Mesendoderm (in vitro differentiated cells): ENCODE measurements around the gene OPCML.

Experiments
- DNase-seq: peaks from one replicate; pipeline ENCODE4 v3.0.0; 2013
- H2AK5ac ChIP-seq: 2 replicates; pipeline ENCODE4 v1.6.1; 2013; ENCODE audit warnings: low read length, inconsistent platforms
- H2BK120ac ChIP-seq: 2 replicates; pipeline ENCODE4 v1.6.1; 2013; ENCODE audit warnings: low read depth, mild to moderate bottlenecking, low read length, moderate library complexity, mixed read lengths
- H2BK15ac ChIP-seq: replicated peaks from 2 replicates; pipeline ENCODE4 v1.6.1; 2013; ENCODE audit warnings: low read depth, mild to moderate bottlenecking, moderate library complexity
- H2BK5ac ChIP-seq: 2 replicates; pipeline ENCODE4 v1.6.1; 2013; ENCODE audit warnings: low read length, inconsistent platforms
- H3K18ac ChIP-seq: 2 replicates; pipeline ENCODE4 v1.6.1; 2013; ENCODE audit warnings: mild to moderate bottlenecking, low read length, mixed read lengths
- H3K23ac ChIP-seq: one replicate; pipeline ENCODE4 v1.6.1; 2013; ENCODE audit warnings: low read length
- H3K27ac ChIP-seq: 2 replicates; pipeline ENCODE4 v1.5.1; 2013; ENCODE audit warnings: low read depth, mild to moderate bottlenecking, inconsistent platforms, low read length, moderate library complexity
- H3K27me3 ChIP-seq: 2 replicates; pipeline ENCODE4 v1.6.1; 2013; ENCODE audit warnings: low read length, control low read depth, mild to moderate bottlenecking, inconsistent platforms; ENCODE audit not compliant: insufficient read depth, poor library complexity
- H3K36me3 ChIP-seq: 2 replicates; pipeline ENCODE4 v1.6.1; 2013; ENCODE audit warnings: low read length, inconsistent platforms; ENCODE audit not compliant: control insufficient read depth, insufficient read depth
- H3K4ac ChIP-seq: one replicate; pipeline ENCODE4 v1.6.1; 2013; ENCODE audit warnings: low read depth, mild to moderate bottlenecking, low read length, moderate library complexity
- H3K4me1 ChIP-seq: 2 replicates; pipeline ENCODE4 v1.6.1; 2013; ENCODE audit warnings: low read depth, low read length, inconsistent platforms; ENCODE audit not compliant: control insufficient read depth
- H3K4me2 ChIP-seq: 2 replicates; pipeline ENCODE4 v1.6.1; 2013; ENCODE audit warnings: low read length
- H3K4me3 ChIP-seq: 2 replicates; pipeline ENCODE4 v1.5.1; 2013; ENCODE audit warnings: mild to moderate bottlenecking, low read length
- H3K56ac ChIP-seq: one replicate; pipeline ENCODE4 v1.6.1; 2013; ENCODE audit warnings: low read length
- H3K79me1 ChIP-seq: 2 replicates; pipeline ENCODE4 v1.6.1; 2013; ENCODE audit warnings: low read length, inconsistent platforms
- H3K79me2 ChIP-seq: 2 replicates; pipeline ENCODE4 v1.6.1; 2013; ENCODE audit warnings: mild to moderate bottlenecking, low read length; ENCODE audit not compliant: control insufficient read depth, insufficient read depth
- H3K9ac ChIP-seq: 2 replicates; pipeline ENCODE4 v1.6.1; 2013; ENCODE audit warnings: low read length, inconsistent platforms
- H4K5ac ChIP-seq: one replicate; pipeline ENCODE4 v1.6.1; 2013; ENCODE audit warnings: low read length
- H4K8ac ChIP-seq: one replicate; pipeline ENCODE4 v1.6.1; 2013; ENCODE audit warnings: low read depth, mild to moderate bottlenecking, control low read depth, low read length, moderate library complexity
- WGBS: extraction: QIAGEN DNeasy Blood & Tissue Kit; methylation state at CpG from one replicate; pipeline ENCODE4 v1.1.7; 2013; ENCODE audit warnings: low lambda C conversion rate, missing lambda C conversion rate; ENCODE audit not compliant: insufficient coverage; ENCODE audit errors: extremely low coverage; 5-methylcytosine and 5-hydroxymethylcytosine counted together

OPCML gene

DNA sequence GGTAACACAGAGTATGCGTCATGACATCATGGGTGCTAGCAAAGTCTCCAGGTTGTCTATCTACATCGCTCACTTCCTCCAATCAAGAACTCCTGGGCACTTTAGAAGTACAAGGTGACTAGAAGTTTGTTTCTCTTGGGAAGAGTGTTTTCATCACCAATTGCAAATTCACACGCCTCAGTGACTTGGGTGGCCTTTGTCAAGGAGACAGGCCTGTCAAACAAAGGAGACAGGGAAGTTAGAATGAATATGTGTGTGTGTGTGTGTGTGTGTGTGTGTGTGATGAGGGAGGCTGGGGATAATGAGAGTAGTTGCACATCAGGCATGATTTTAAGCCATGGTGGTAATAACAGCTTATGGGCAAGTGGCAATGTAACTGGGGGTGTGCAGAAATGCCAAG lies 953.2 kb downstream of the OPCML start:
- no CpG with 5 or more reads among the region's 3 CpGs for WGBS
- no peak overlapping the region for H2BK5ac ChIP-seq
- H3K4ac ChIP-seq = no peak overlapping the region
- no peak overlapping the region for H3K4me2 ChIP-seq
- H2BK15ac ChIP-seq = no peak overlapping the region
- H4K5ac ChIP-seq = no peak overlapping the region
- no peaks in the 10 kb centered on the region for H3K36me3 ChIP-seq
- H3K27ac ChIP-seq = no peak overlapping the region
- no peak overlapping the region for H2BK120ac ChIP-seq
- DNase-seq = no peak
- H3K56ac ChIP-seq = no peak overlapping the region
- H3K79me1 ChIP-seq = no peaks in the 10 kb centered on the region
- H3K79me2 ChIP-seq = no peaks in the 10 kb centered on the region
- no peak overlapping the region for H3K9ac ChIP-seq
- H3K27me3 ChIP-seq = no peaks in the 10 kb centered on the region
- H3K4me1 ChIP-seq = no peaks in the 10 kb centered on the region
- H3K4me3 ChIP-seq = no peak overlapping the region
- H4K8ac ChIP-seq = no peak overlapping the region
- H3K23ac ChIP-seq = no peak overlapping the region
- H3K18ac ChIP-seq = no peak overlapping the region
- no peak overlapping the region for H2AK5ac ChIP-seq

DNA sequence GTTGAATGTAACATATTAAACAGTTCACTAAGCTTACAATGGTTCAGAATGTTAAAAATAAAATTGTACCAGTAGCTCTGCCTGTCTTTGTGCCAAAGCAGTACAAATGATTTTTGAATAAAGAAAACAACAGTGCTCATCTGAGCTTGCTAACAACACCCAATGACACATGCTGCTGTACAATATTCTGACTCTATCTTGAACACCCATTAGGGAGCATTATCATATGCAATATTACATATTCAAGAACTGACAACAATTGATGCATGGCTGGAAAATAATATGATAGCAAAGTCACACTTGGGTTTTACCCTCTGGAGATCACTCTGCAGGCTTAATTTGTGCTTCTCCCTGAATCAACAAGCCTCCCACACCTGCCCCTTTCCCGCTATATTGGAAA lies 953.7 kb downstream of the OPCML start:
- H3K9ac ChIP-seq = no peak overlapping the region
- H2BK120ac ChIP-seq = no peak overlapping the region
- no peak overlapping the region for H2BK5ac ChIP-seq
- whole genome bisulfite sequencing = no CpG with 5 or more reads among the region's 1 CpG
- no peak overlapping the region for H3K23ac ChIP-seq
- no peaks in the 10 kb centered on the region for H3K27me3 ChIP-seq
- no peak overlapping the region for H2BK15ac ChIP-seq
- no peaks in the 10 kb centered on the region for H3K36me3 ChIP-seq
- no peak overlapping the region for H4K5ac ChIP-seq
- no peaks in the 10 kb centered on the region for H3K79me2 ChIP-seq
- H3K79me1 ChIP-seq = no peaks in the 10 kb centered on the region
- no peak overlapping the region for H4K8ac ChIP-seq
- no peak overlapping the region for H3K4ac ChIP-seq
- H3K56ac ChIP-seq = no peak overlapping the region
- DNase-seq = no peak
- no peak overlapping the region for H3K18ac ChIP-seq
- H3K27ac ChIP-seq = no peak overlapping the region
- H3K4me2 ChIP-seq = no peak overlapping the region
- no peak overlapping the region for H2AK5ac ChIP-seq
- no peaks in the 10 kb centered on the region for H3K4me1 ChIP-seq
- no peak overlapping the region for H3K4me3 ChIP-seq

DNA sequence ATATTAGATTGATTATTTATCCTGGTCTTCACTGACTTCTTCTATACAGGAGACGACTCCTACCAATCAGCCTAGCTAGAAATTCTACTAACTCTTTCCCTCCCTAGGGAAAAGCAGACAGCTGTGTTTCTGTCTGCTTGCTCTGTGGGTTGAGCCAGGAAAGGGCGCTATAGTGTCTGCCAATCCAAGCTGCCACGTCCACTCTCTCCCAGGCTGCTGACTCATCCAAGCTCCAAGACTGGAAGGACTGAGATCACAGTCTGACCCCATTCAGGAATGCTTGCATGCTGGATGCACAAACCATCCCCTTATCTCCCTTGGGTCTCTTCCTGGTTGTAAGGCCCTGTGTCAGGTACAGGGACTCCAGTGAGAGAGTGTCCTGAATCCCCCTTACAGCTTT lies 955.6 kb downstream of the OPCML start:
- peak; percentile 95 for DNase-seq
- Histone ChIP-seq H4K5ac (no peak overlapping the region), H3K56ac (no peak overlapping the region), H3K36me3 (no peaks in the 10 kb centered on the region), H3K4me3 (no peak overlapping the region), H3K4ac (no peak overlapping the region), H3K79me2 (no peaks in the 10 kb centered on the region), H3K18ac (no peak overlapping the region), H3K27me3 (no peaks in the 10 kb centered on the region), H2AK5ac (no peak overlapping the region), H3K27ac (no peak overlapping the region), H2BK120ac (no peak overlapping the region), H3K23ac (no peak overlapping the region), H3K9ac (no peak overlapping the region), H4K8ac (no peak overlapping the region), H3K4me1 (no peaks in the 10 kb centered on the region), H3K79me1 (no peaks in the 10 kb centered on the region), H3K4me2 (no peak overlapping the region), H2BK15ac (no peak overlapping the region), H2BK5ac (no peak overlapping the region)
- WGBS = no CpG with 5 or more reads among the region's 3 CpGs

DNA sequence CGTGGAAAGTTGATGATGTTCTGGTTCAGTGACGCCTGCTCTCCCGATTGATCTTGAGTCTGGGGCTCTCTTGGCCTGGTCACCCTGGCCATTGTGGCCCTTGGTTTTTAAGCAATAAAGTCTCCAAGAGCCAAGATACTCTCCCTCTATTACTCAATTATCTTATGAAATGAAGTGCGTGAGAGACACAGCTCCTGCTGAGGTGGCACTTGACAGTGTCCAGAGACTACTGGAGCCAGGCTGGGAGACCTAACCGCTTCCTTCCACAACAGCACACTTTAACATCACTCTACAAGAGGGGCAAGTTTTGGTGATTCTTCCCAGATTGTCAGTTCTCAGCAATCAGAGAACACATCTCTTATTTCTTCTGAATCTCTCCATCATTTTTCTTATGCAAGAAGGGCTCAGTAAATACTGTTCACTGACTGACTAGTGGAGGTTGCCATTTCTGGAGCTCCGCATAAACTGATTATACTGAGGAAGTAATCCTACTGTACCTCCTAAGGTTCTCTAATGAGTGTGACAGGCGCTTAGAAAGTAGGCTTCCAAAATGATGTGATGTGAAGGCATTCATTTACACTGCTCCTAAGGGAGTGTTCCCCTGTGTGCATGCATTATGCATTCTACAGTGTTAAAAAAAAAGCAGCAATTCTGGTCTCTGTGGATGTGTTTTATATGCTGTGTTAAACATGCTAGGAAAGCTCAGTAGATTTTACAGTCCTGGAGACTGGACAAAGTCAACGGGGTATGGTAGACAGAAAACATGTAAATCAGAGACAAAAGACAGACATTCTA lies 968.0 kb downstream of the OPCML start:
- H3K4me3 ChIP-seq = no peak overlapping the region
- no peak overlapping the region for H3K9ac ChIP-seq
- no peak overlapping the region for H3K23ac ChIP-seq
- no peaks in the 10 kb centered on the region for H3K79me2 ChIP-seq
- no peaks in the 10 kb centered on the region for H3K79me1 ChIP-seq
- no peaks in the 10 kb centered on the region for H3K4me1 ChIP-seq
- H2AK5ac ChIP-seq = no peak overlapping the region
- no peak overlapping the region for H3K4me2 ChIP-seq
- no peak overlapping the region for H3K56ac ChIP-seq
- H3K36me3 ChIP-seq = no peaks in the 10 kb centered on the region
- WGBS = no CpG with 5 or more reads among the region's 8 CpGs
- no peak for DNase-seq
- no peak overlapping the region for H3K4ac ChIP-seq
- no peak overlapping the region for H4K8ac ChIP-seq
- no peak overlapping the region for H3K27ac ChIP-seq
- H2BK120ac ChIP-seq = no peak overlapping the region
- no peak overlapping the region for H3K18ac ChIP-seq
- no peaks in the 10 kb centered on the region for H3K27me3 ChIP-seq
- H2BK5ac ChIP-seq = no peak overlapping the region
- H4K5ac ChIP-seq = no peak overlapping the region
- no peak overlapping the region for H2BK15ac ChIP-seq

DNA sequence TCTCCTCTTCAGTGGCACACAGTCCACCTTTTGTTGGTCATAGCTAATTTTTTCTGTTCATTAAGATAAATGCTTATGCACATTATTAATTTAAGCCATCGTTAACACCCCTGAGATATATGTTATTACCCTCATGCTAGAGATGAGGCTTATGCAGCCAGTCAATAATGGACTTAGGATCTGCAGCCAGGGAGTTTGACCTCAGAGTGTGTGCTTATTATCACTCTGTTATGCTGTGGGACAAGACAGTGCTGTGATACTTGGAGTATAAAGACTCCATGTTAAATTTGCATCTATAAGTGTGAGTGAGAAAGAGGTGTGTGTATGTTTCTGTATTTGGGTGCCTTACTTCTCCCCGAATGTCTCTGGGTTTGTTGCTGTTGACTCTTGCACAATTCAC lies 969.3 kb downstream of the OPCML start:
- H2BK120ac ChIP-seq = no peak overlapping the region
- H3K36me3 ChIP-seq = no peaks in the 10 kb centered on the region
- no peaks in the 10 kb centered on the region for H3K79me2 ChIP-seq
- H2BK15ac ChIP-seq = no peak overlapping the region
- no peak overlapping the region for H4K5ac ChIP-seq
- no peak overlapping the region for H3K4me2 ChIP-seq
- no peak overlapping the region for H2BK5ac ChIP-seq
- H3K4ac ChIP-seq = no peak overlapping the region
- H2AK5ac ChIP-seq = no peak overlapping the region
- no peaks in the 10 kb centered on the region for H3K4me1 ChIP-seq
- H4K8ac ChIP-seq = no peak overlapping the region
- no peak overlapping the region for H3K23ac ChIP-seq
- no CpG with 5 or more reads among the region's 2 CpGs for WGBS
- H3K4me3 ChIP-seq = no peak overlapping the region
- no peak for DNase-seq
- H3K56ac ChIP-seq = no peak overlapping the region
- H3K79me1 ChIP-seq = no peaks in the 10 kb centered on the region
- H3K9ac ChIP-seq = no peak overlapping the region
- no peak overlapping the region for H3K27ac ChIP-seq
- no peak overlapping the region for H3K18ac ChIP-seq
- no peaks in the 10 kb centered on the region for H3K27me3 ChIP-seq

DNA sequence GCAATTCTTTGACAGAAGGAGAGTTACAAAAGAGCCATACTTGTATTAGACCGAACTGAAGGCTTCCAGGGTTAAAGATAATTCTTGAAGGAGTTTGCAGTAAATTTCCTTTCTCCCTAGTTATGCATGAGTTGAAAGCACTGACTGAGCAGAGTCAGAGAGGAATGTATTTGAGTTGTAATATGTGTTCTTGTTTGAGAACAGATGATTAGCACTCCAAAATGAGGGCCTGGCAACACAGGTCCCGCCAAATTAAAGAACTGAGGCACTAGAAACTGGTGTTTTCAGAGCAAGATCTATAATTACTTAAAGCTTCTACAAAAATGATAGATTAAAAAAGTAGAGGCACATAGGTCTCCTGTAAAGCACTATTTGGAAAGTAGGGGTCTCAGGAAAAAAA lies 970.4 kb downstream of the OPCML start:
- Histone ChIP-seq H2BK120ac (no peak overlapping the region), H4K5ac (no peak overlapping the region), H3K56ac (no peak overlapping the region), H3K23ac (no peak overlapping the region), H3K4ac (no peak overlapping the region), H3K36me3 (no peaks in the 10 kb centered on the region), H3K79me2 (no peaks in the 10 kb centered on the region), H4K8ac (no peak overlapping the region), H3K9ac (no peak overlapping the region), H3K79me1 (no peaks in the 10 kb centered on the region), H3K4me1 (no peaks in the 10 kb centered on the region), H2AK5ac (no peak overlapping the region), H3K4me2 (no peak overlapping the region), H3K4me3 (no peak overlapping the region), H3K27ac (no peak overlapping the region), H3K18ac (no peak overlapping the region), H3K27me3 (no peaks in the 10 kb centered on the region), H2BK15ac (no peak overlapping the region), H2BK5ac (no peak overlapping the region)
- DNase-seq = no peak
- no CpG with 5 or more reads among the region's 2 CpGs for WGBS
